Left forelimb (tissue), 1 donor: ENCODE measurements around the gene DDX39B.
A peak's percentile ranks its signal among the peaks of the same experiment; 100 is the strongest.
"Not testable (repeated sequence)": the region's sequence is repeated elsewhere in the genome, so short reads cannot be mapped to it uniquely, and the experiment has no call there.

Experiments used
- DNase-seq: peaks from one replicate; pipeline ENCODE4 v3.0.0-alpha.2; 2018; ENCODE audit warnings: low spot score

Gene DDX39B

DNA sequence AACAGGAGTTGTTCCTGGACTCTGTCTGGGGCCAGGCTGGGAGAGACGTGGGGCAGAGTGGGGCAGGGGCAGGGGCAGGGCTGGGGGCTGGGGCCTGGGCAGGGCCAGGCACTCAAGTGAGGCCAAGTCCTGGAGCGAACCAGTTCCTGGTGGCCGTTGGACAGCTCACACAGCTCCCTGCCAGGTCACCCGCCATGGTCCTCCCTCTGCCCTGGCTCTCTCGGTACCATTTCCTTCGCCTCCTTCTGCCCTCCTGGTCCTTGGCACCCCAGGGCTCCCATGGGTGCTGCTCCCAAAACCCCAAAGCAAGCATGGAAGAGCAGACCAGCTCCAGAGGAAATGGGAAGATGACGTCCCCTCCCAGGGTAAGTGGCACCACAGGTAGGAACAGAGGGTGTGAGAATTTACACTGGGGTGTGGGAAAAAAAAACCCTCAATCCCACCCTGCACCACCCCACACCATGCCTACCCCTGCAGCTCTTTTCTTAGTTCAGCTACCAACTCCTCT lies 12.9 kb downstream of the DDX39B start, which contains the start of gene MCCD1:
Gene MCCD1, plus strand, starts transcription at position 142 of the 508 bp plus-strand sequence. Its CDS starts 53 bp downstream, at position 195.
- no peak for DNase-seq

DNA sequence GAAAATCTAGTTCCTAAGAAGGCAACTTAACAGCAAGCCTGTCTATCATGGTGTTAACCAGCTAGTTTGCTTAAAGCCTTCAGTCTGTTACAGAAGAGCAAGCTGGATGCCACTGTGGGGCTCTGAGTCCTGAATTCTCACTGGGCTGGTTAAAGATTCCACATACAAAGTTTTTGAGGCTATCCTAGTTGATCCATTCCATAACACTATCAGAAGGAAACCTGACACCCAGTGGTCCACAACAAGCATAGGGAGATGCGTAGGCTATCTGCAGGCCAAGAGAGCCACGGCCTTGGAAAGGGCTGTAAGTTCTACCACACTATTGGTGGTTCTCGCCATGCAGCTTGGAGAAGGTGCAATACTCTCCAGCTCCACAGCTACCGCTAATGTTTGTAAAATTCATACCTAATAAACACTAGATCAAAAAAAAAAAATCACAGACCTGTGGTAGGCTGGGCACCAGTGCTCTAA lies 13.5 kb downstream of the DDX39B start:
- no peak for DNase-seq

DNA sequence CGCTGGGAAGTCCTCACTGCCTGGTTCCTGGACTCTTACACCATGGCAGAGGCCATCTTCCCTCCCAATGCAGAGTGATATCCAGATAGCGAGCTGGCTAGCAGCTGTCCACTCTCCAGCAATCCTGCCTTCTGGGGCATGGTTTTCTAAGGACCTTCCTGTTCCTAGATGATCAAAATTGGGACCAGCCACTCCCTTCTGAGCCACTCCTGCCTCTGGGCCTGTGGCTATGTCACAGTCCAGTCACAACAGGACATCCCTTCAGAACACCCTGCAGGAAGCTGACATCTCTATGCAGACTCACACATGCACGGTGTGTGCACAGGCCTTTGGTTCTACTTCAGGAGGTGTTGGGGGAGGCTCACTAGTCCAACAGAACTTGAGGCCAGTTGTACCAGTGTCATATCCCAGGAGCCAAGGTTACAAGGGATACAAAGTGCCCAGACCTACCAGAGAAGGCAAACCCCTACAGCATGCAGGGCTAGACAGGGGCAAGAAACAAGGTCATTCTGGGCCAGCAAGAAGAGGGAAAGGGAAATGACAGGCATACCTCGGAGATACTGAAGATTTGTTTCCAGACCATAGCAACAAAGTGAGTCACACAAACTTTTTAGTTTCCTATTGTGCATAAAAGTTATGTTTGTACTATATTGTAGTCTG lies 15.7 kb downstream of the DDX39B start:
- no peak for DNase-seq

DNA sequence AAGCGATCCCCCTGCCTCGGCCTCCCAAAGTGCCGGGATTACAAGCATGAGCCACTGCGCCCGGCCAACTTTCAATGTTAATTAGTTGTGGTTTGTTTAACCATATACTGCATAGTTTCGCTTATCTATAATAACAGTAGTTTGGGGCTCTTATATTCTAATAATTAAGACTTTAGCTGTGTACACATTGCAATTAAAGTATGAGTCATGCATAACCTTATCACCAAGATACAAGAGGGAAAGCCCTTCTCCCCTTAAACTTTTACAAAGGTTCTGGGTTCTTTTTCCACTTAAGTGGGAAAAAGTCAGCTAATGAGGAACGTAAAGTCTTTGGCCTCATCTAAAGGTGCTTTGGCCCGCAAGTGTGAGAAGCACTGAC lies 16.3 kb downstream of the DDX39B start:
- DNase-seq, result no peak

DNA sequence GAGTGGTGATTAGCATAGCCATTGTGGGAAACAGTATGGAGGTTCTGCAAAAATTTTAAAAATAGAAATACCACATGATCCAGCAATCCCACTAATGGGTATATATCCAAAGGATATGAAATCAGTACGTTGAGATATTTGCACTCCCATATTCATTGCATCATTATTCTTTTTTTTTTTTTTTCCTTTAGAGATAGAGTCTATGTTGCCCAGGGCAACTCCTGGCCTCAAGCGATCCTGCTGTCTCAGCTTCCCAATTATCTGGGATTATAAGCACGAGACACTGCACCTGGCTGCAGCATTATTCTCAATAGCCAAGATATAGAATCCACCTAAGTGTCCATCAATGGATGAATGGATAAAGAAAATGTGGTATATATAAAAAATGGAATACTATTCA lies 20.0 kb downstream of the DDX39B start:
- DNase-seq, result no peak

DNA sequence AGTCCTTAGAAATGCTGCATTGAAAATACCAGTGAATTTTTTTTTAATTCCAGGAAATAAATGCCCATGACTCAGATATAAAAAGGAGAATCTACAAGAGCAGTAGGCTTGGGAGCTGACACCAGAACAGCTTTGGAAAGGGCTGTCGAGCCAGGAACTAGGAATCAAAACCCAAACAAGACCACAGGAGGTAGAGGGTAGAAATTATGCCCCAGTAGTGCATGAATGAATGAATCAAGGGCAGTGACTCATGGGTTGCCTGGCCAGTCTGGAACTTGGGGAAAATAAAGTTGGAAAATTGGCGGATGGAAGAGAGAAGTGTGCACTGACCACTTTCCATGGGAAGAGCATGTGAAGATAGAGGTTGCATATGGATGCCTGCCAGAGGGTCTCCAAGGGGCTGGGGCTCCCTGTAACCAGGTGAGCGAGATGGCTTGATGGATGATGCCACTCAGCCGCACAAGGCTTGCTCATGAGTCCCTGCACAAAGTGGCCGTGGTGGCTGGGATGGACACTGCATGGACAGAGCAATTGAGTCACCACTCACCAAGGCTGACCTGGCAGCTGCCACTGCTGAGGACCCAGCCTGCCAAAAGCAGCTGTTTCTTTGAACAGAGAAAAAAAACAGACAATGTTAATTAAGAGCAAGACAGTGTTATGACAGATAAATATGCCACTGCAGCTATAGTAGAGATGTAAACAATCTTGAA lies 28.2 kb downstream of the DDX39B start:
- DNase-seq, result no peak

DNA sequence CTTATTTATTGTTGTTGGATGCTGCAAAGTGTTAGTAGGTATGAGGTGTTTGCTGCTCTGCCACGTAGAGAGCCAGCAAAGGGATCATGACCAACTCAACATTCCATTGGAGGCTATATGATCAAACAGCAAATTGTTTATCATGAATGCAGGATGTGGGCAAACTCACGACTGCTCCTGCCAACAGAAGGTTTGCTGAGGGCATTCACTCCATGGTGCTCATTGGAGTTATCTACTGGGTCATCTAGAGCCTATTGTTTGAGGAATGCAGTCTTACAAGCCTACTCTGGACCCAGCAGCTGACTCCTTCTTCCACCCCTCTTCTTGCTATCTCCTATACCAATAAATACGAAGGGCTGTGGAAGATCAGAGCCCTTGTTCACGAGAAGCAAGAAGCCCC lies 31.8 kb downstream of the DDX39B start:
- DNase-seq, result no peak

DNA sequence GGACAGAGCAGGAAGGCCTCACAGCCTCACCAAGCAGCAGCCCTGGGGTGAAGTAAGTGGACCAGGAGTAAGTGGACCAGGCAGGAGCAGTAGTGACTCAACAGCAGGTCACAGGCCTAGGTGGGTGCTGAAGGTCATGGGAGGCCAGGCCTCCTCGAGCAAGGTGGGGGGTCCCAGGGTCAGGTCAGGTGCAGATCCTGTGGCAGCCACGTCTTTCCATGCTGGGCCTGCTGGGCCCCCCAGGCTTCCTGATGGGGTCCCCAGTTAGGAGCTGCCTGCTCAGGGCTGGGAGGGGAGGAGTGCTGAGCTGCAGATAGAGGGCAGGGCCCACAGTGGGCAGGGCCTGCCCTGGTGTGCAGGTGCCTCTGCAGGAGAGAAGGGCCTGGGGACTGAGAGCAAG lies 32.8 kb downstream of the DDX39B start:
- not testable (repeated sequence) for DNase-seq

DNA sequence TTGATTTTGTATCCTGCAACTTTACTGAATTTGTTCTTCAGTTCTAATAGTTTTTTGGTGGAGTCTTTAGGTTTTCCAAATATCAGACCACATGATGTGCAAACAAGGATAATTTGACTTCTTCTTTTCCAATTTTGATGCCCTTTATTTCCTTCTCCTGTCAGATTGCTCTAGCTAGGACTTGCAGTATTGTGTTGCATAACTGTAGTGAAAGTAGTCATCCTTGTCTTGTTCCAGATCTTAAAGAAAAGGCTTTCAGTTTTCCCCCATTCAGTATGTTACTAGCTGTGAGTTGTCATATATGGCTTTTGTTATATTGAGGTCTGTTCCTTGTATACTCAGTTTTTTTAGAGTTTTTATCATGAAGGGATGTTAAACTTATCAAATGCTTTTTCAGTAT lies 39.2 kb downstream of the DDX39B start:
- DNase-seq, result no peak

DNA sequence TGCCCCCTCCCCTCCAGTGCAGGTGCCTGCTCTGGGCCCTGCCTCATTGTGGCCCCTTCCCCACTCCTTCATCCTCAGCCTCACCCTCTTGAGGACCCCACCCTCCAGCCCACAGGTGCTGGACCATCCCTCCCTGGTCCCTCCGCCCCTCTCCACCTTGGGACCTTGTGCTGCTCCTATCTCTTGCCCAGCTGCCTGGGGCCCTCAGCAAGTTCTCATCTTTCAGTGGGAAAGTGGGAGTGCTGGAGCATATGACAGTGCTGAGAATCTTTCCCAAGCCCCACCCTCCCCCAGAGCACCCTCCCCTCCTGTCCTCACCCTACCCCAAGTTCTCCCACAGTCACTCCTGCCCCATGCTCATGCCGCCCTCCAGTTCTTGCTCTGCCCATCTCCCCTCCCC lies 42.2 kb downstream of the DDX39B start:
- not testable (repeated sequence) for DNase-seq

DNA sequence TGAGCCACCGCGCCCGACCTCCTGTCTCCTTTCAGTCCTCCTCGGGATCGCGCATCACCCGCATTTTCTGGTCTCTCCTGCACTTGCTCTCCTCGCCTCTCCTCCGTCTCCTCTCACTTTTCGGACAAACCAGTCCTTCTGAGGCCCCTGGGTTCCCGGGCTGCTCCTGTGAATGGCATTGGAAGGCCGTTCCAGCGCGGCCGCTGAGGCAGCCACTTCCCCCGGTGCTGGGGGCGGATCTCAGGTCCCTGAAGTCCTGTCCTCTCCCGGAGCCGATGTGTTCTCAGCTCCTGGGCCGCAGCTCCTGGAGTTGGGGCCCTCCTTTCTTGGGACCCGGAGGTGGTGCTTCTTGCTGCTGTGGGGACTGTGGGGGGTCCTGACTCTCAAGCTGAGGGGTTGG lies 43.1 kb downstream of the DDX39B start:
- DNase-seq, result no peak

DNA sequence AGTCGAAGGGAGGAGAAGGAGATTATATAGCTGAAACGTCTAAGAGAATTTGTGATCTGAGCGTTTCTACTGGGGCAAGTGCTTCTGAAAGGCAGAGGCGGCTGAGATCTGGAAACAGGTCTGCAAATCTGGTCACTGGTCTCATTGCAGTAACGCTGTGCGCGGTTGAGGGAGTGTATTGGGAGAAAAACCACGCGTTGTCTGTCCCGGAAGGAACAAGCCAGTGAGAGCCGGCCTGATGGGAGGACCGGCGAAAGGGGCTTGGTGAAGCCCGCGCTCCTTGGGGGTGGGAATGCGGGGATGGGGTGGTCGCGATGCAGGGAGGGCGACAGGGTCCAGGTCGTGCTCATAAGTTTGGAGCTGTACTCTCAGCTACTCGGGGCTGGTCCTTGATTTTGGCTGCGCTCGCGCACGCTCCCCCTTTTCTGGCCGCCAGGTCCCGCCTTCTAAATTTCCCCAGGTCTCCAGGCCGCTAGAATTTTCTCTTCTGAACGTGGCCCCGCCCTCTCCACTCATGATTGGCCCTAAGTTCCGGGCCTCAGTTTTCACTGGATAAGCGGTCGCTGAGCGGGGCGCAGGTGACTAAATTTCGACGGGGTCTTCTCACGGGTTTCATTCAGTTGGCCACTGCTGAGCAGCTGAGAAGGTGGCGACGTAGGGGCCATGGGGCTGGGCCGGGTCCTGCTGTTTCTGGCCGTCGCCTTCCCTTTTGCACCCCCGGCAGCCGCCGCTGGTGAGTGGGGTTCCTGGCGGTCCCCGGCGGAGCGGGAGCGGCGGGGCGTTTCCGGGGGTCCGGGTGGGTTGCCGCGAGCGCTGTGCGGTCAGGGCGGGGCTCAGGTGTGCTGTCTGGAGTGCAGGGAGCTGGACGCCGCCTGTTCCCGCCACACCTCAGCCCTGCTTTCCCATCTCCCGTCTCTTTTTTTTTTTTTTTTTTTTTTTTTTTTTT lies 44.0 kb downstream of the DDX39B start, which contains the start of gene MICB:
Gene MICB, plus strand, starts transcription at position 615 of the 946 bp plus-strand sequence. Its CDS starts 49 bp downstream, at position 664.
- no peak for DNase-seq

DNA sequence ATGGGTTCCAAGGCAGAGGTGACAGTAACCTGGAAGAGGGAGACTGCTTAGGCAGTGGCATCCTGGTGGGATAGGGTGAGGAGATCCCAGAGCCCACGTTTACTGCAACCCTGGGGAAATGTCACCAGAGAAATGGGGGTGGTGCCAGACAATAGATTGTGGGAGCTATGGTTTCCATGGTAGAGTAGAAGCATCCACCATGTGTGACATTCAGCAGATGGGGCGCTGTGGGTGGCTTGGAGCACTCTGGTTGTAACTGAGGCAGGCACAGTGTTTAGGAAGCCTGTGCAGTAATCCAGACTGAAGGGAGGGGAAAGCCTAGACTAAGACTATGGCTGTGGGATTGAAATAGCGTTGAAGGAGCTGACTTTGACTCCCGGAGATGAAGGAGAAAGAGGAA lies 45.0 kb downstream of the DDX39B start:
- not testable (repeated sequence) for DNase-seq

DNA sequence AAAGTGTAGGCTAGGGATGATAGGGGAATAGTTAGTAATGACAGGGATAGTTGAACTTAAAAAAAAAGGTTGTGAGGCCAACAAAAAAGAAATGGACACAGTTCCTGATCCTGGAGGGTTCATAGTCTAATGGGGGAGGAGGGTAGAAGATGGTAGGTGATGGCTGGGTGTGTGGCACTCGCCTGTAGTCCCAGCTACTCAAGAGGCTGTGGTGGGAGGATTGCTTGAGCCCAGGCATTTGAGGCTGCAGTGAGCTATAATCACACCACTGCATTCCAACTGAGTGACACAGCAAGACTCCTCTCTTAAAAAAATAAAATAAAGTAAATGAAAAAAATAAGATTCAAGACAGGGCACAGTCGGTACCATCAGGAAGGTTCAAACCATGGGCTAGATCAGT lies 46.2 kb downstream of the DDX39B start:
- no peak for DNase-seq

DNA sequence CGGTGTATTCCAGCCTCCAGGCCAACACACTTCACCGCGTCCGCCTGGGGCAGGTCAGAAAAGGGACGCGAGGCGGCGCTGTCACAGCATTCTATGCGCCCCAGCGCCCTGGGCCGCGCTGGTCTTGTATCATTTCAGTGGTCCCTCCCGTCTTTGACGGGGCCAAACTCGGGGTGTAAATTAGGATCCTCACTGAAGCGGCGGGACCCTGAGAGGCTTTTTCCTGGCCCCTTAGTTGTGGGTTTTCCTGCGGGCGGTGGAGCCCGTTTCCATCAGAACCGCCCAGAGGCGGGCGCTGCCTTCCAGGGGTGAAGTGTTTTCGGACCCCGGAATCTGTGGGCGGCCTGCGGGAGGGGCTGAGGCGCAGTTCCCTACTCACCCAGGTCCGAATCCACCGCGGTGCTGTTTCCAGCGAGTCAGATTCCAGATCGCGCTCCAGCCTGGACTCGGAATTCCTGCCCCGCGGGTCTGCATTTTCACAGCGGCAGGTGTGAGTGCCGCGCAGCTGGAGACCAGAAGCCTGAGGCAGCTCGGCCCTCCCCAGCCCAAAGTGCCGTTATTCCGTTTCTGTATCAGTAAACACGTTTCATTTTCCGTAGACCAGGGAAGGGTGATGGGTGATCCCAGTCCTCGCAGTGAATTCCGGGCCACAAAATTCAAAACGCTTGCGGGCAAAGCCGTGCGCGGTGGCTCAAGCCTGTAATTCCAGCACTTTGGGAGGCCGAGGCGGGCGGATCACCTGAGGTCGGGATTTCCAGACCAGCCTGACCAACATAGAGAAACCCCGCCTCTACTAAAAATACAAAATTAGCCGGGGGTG lies 47.7 kb downstream of the DDX39B start:
- peak; percentile 73 for DNase-seq

DNA sequence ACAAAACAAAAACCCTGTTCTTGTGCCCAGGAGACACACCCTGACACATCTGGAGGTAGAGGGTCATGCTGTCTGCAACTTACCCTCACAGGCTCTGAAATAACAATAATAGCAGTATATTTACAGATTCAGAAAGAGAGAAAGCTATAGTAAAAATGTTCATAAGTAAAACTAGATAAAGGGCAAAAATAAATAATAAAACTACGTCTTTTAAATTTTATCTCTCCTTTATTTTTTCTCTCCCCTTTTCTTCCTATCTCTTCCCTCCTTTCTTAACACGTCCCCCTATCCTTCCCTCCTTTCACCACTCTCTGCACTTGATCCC lies 48.3 kb downstream of the DDX39B start:
- not testable (repeated sequence) for DNase-seq

DNA sequence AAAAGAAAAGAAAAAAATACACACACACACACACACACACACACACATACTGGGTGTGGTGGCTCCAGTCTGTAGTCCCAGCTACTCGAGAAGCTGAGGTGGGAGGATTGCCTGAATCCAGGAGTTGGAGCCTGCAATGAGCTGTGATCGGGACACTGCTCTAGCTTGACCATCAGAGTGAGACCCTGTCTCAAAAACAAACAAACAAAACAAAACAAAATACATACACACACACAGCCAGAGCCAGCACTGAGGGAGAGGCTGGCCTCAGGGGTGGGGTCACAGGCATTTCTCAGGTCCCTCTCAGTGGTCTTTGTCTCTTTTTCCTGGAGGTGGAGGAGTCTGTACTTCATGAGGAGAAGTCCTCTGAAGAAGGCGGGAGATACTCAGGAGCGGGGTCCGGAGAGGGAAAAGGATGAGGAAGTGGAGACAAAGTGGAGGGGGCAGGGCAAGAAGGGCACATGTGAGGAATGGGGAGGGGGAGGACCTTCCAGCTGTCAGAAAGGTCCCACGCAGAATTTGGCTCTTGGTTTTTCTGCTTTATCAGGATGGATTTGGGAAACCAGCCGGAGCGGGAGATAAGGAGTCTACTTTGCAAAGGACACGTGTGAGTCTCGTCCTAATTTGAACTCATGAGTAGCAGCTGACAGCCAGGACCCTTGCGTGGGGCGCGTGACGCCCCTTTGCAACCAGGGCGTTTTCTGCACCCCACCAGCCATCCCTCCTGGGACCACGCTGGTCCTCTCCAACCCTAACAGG lies 51.5 kb downstream of the DDX39B start:
- no peak for DNase-seq

DNA sequence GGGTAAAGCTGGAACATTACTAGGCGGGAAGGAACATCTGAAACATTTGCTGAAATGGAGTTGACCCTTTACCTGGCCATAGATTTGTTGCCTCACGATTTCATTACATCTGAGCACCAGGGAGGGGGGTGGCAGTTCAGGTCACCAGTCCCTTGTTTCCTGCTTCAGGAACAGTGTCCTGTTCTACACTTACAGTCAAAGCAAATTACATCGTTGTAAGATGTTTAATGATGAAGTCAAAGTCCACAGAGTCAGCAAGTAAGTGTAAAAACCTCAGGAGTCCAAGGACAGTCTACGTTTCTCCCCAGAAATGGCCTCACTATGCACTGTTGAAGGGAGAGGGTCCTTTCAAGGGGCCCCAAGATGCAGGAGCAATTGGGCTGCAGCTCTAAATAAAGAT lies 52.7 kb downstream of the DDX39B start:
- DNase-seq, result no peak

DNA sequence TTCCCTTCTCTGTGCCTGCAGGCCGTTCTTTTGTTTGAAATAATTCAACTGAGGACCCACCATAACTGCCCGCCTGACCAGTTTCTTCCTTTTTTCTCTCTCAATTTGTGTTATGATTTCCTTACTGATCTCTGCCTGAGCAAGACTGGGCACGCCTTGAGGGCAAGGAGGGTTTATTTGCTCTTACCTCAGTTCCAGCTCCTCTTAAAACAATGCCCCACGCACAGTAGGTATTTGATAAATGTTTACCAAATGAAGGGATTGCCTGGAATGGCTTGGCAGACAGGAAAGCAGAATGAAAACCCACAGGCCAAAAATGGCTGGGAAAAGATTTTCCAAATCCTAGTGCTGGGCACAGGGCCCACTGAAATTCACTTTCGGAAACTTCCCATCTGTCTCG lies 54.1 kb downstream of the DDX39B start:
- not testable (repeated sequence) for DNase-seq

DNA sequence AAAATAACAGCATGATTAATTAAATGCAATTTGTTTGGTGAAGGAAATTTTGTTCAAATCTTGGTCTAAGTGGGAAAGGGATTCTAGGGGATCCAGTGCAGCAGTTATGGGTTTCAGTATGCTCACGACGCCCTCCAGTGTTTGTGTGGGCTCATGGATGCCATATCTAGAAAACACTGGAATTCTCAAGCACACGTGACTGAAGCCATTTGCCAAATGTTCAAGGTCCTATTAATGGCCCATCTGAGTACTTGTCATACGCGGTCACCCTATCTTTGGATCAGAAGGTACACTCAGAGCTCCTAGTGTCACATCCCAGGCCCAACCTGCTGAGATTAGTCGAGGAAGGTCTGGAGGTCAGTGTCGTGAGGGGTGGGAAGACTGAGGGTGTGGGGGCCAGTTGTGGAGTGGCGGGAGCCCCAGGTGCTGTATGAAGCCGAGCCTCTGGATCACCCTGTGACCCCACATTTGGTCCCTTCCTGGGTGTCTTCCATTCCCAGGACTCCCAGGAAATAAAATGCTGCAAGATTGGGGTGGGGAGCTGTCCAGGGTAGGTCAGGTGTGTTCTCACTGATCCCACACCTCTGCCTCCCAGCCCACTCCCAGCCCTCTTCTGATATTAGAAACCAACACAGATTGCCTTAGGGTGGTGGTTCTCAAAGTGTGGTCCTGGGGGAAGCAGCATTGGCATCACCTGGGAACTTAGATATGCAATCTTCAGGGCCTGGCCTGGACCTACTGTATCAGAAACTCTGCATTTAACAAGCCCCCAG lies 55.6 kb downstream of the DDX39B start:
- DNase-seq, result not testable (repeated sequence)
